Measurements from ENCODE around the gene MYO5B.

DNA sequence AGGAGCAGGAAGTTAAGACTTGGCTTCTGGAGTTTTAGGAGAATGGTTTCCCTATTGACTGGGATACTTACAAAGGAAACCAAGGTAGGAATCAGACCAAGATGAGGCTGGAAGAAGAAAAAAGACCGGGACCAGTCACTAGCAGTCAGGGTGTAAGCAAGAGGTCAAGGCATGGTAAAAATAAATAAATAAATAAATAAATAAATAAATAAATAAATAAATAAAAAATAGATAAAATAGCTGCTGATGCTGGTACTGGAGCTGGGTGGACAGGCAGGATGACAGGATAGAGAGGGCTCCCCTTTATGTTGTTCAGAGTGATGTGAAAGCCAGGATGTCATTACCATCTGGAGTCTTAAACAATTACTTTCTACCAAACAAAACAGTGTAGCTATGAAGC is 89.9 kb downstream of the MYO5B start:
- TF ChIP-seq, protein P1, sequence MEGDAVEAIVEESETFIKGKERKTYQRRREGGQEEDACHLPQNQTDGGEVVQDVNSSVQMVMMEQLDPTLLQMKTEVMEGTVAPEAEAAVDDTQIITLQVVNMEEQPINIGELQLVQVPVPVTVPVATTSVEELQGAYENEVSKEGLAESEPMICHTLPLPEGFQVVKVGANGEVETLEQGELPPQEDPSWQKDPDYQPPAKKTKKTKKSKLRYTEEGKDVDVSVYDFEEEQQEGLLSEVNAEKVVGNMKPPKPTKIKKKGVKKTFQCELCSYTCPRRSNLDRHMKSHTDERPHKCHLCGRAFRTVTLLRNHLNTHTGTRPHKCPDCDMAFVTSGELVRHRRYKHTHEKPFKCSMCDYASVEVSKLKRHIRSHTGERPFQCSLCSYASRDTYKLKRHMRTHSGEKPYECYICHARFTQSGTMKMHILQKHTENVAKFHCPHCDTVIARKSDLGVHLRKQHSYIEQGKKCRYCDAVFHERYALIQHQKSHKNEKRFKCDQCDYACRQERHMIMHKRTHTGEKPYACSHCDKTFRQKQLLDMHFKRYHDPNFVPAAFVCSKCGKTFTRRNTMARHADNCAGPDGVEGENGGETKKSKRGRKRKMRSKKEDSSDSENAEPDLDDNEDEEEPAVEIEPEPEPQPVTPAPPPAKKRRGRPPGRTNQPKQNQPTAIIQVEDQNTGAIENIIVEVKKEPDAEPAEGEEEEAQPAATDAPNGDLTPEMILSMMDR (IDR thresholded peaks at IDR 0.05; ENCODE audit: low read length) = no peak
- TF ChIP-seq EZH2 (optimal IDR thresholded peaks at IDR 0.05; ENCODE audit: low read depth, low read length) = no peak
